ENCODE measurements around the gene PSMB2.
A peak's percentile ranks its signal among the peaks of the same experiment; 100 is the strongest.
"Not testable (repeated sequence)": the region's sequence is repeated elsewhere in the genome, so short reads cannot be mapped to it uniquely, and the experiment has no call there.

The PSMB2 gene

GRCh38 chr1:35641233-35641866 is at the start of gene PSMB2:
Gene PSMB2 (minus strand): TSS chr1:35641526. CDS start chr1:35641432, 94 bp downstream.
- DNase-seq (ENCODE audit: low spot score), result peak; percentile 96

GRCh38 chr1:35691080-35691479 is 49.8 kb upstream of the PSMB2 start:
- no peak for DNase-seq (ENCODE audit: low spot score)

- not testable (repeated sequence) for DNase-seq (ENCODE audit: low spot score)
Observed at GRCh38 chr1:35690103-35690502, 48.8 kb upstream of the PSMB2 start.

- DNase-seq (ENCODE audit: low spot score), result no peak
Observed at GRCh38 chr1:35688161-35688560, 46.8 kb upstream of the PSMB2 start.

- DNase-seq (ENCODE audit: low spot score), result no peak
Observed at GRCh38 chr1:35683012-35683411, 41.7 kb upstream of the PSMB2 start.

GRCh38 chr1:35680271-35680670 is 38.9 kb upstream of the PSMB2 start:
- DNase-seq (ENCODE audit: low spot score), result no peak

- DNase-seq (ENCODE audit: low spot score), result no peak
Observed at GRCh38 chr1:35675773-35676172, 34.4 kb upstream of the PSMB2 start.

- no peak for DNase-seq (ENCODE audit: low spot score)
Observed at GRCh38 chr1:35674111-35674510, 32.8 kb upstream of the PSMB2 start.

- DNase-seq (ENCODE audit: low spot score), result no peak
Observed at GRCh38 chr1:35672116-35672515, 30.8 kb upstream of the PSMB2 start.

GRCh38 chr1:35668506-35668905 is 27.2 kb upstream of the PSMB2 start:
- DNase-seq (ENCODE audit: low spot score), result no peak

- DNase-seq (ENCODE audit: low spot score), result no peak
Observed at GRCh38 chr1:35666916-35667315, 25.6 kb upstream of the PSMB2 start.

GRCh38 chr1:35666216-35666615 is 24.9 kb upstream of the PSMB2 start:
- DNase-seq (ENCODE audit: low spot score), result no peak

GRCh38 chr1:35663434-35663833 is 22.1 kb upstream of the PSMB2 start:
- no peak for DNase-seq (ENCODE audit: low spot score)

GRCh38 chr1:35661474-35661795 is 20.1 kb upstream of the PSMB2 start:
- no peak for DNase-seq (ENCODE audit: low spot score)

GRCh38 chr1:35660581-35661473 is 19.5 kb upstream of the PSMB2 start:
- DNase-seq (ENCODE audit: low spot score), result no peak

- no peak for DNase-seq (ENCODE audit: low spot score)
Observed at GRCh38 chr1:35659589-35659988, 18.3 kb upstream of the PSMB2 start.

- DNase-seq (ENCODE audit: low spot score), result no peak
Observed at GRCh38 chr1:35657851-35658250, 16.5 kb upstream of the PSMB2 start.

GRCh38 chr1:35656863-35657232 is 15.5 kb upstream of the PSMB2 start:
- DNase-seq (ENCODE audit: low spot score), result no peak

- no peak for DNase-seq (ENCODE audit: low spot score)
Observed at GRCh38 chr1:35656148-35656862, 15.0 kb upstream of the PSMB2 start.

GRCh38 chr1:35655196-35655595 is 13.9 kb upstream of the PSMB2 start:
- no peak for DNase-seq (ENCODE audit: low spot score)

- DNase-seq (ENCODE audit: low spot score), result no peak
Observed at GRCh38 chr1:35650416-35650815, 9.1 kb upstream of the PSMB2 start.

- DNase-seq (ENCODE audit: low spot score), result no peak
Observed at GRCh38 chr1:35646043-35646442, 4.7 kb upstream of the PSMB2 start.

GRCh38 chr1:35644204-35644603 is 2.9 kb upstream of the PSMB2 start:
- no peak for DNase-seq (ENCODE audit: low spot score)

Data from CD4-positive, alpha-beta T cell treated with Interleukin-15 for 4 hours (primary cell).